Calu3 (cell line): ENCODE results near the gene GPR171. TPM values are rescaled to one million over a fixed set of nuclear protein-coding genes. Genes with fewer than 3 reads are reported as not detected.

Experiments
- BruUV-seq: library from RNA; stranded (reverse); fragments of 400-500 nt; replicated peaks from 2 replicates; lab custom pipeline; 2021; lab: Mats Ljungman, UMichigan
- CTCF ChIA-PET: fragments of 300-600 bp; sonication (Branson Sonifier 250); formaldehyde crosslinking; loops from one replicate; lab custom pipeline; 2022; ENCODE audit warnings: antibody characterized with exemption; lab: Charles Lee
- DNase-seq: peaks from one replicate; pipeline ENCODE4 v3.0.0; 2022
- H3K27ac Mint-ChIP-seq: one replicate; pipeline ENCODE4 v1.8.0; 2022; ENCODE audit warnings: mixed read lengths; ENCODE audit not compliant: unreplicated experiment
- H3K27me3 Mint-ChIP-seq: one replicate; pipeline ENCODE4 v1.8.0; 2022; ENCODE audit warnings: mixed read lengths; ENCODE audit not compliant: unreplicated experiment
- H3K36me3 Mint-ChIP-seq: one replicate; pipeline ENCODE4 v1.8.0; 2022; ENCODE audit warnings: mild to moderate bottlenecking, moderate library complexity, mixed read lengths; ENCODE audit not compliant: insufficient read depth, unreplicated experiment
- H3K4me1 Mint-ChIP-seq: one replicate; pipeline ENCODE4 v1.8.0; 2022; ENCODE audit warnings: mild to moderate bottlenecking, low read depth, mixed read lengths; ENCODE audit not compliant: unreplicated experiment
- H3K4me3 Mint-ChIP-seq: one replicate; pipeline ENCODE4 v1.8.0; 2022; ENCODE audit warnings: mild to moderate bottlenecking, low read depth, moderate library complexity, mixed read lengths; ENCODE audit not compliant: unreplicated experiment
- H3K9me3 Mint-ChIP-seq: one replicate; pipeline ENCODE4 v1.8.0; 2022; ENCODE audit warnings: low read depth, mixed read lengths; ENCODE audit not compliant: unreplicated experiment
- intact Hi-C: fragments of 100-400 bp; cut with micrococcal nuclease; formaldehyde crosslinking; loops from one replicate; pipeline ENCODE4 v1.10.0; 2022; ENCODE audit not compliant: unreplicated experiment
- total RNA-seq: library from RNA; stranded (reverse); gene quantifications from 2 replicates; pipeline ENCODE4 v1.2.3, GENCODE V29; 2022
- TF ChIP-seq, protein P1 (sequence below): fragments of 200-600 bp; IDR thresholded peaks from one replicate; pipeline ENCODE4 v1.8.0; 2022; ENCODE audit warnings: antibody characterized with exemption; ENCODE audit not compliant: unreplicated experiment

GPR171 gene
- total RNA-seq, 1 experiment from 2014 or later: not detected

DNA sequence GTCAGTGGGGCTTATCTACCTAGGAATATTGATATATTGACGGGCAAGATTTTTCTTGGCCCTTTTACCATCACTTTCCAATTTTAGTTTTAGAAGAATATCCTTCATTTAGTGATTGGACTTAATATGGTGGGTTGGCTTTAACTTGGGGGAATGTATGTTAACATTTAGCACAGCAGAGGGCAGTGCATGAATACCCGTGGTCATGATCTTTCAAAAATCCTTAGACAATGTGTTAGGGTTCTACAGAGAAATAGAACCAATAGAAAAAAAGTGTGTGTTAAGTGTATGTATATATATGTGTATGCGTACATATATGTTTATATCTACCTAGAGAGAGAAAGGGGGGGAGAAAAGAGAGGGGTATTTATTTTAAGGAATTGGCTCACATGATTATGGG lies 36.9 kb downstream of the GPR171 start:
- intact Hi-C loops: no loop called here
- CTCF ChIA-PET: no interaction called here
- Mint-ChIP-seq H3K27ac (no peak overlapping the region), H3K4me3 (no peak overlapping the region), H3K27me3 (no peaks in the 10 kb centered on the region), H3K36me3 (no peaks in the 10 kb centered on the region), H3K4me1 (no peaks in the 10 kb centered on the region), H3K9me3 (no peaks in the 10 kb centered on the region)
- TF ChIP-seq, protein P1, sequence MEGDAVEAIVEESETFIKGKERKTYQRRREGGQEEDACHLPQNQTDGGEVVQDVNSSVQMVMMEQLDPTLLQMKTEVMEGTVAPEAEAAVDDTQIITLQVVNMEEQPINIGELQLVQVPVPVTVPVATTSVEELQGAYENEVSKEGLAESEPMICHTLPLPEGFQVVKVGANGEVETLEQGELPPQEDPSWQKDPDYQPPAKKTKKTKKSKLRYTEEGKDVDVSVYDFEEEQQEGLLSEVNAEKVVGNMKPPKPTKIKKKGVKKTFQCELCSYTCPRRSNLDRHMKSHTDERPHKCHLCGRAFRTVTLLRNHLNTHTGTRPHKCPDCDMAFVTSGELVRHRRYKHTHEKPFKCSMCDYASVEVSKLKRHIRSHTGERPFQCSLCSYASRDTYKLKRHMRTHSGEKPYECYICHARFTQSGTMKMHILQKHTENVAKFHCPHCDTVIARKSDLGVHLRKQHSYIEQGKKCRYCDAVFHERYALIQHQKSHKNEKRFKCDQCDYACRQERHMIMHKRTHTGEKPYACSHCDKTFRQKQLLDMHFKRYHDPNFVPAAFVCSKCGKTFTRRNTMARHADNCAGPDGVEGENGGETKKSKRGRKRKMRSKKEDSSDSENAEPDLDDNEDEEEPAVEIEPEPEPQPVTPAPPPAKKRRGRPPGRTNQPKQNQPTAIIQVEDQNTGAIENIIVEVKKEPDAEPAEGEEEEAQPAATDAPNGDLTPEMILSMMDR: no peak
- no TSS peak for BruUV-seq
- no peak for DNase-seq

DNA sequence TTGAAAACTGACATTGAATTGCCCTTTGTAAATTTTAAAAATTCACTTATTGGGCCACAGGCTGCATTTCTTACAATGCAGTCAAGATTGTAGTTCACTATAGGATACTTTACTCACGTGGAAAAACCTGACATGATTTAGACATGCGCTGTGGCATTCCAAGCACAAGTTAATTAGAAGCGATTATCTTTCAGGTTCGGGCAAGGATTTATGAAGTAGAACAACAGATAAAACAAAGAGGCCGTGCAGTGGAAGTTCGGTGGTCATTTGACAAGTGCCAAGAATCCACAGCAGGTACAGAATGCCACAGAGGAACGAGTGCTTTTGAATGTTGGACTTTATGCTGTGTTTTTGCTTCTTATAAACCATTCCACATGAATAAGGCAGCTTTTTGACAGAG lies 37.8 kb downstream of the GPR171 start:
- TF ChIP-seq, protein P1: no peak
- intact Hi-C loops: no loop called here
- DNase-seq: no peak
- H3K36me3 Mint-ChIP-seq: no peaks in the 10 kb centered on the region
- H3K9me3 Mint-ChIP-seq: no peaks in the 10 kb centered on the region
- H3K27me3 Mint-ChIP-seq: no peaks in the 10 kb centered on the region
- H3K4me3 Mint-ChIP-seq: no peak overlapping the region
- CTCF ChIA-PET: no interaction called here
- no peak overlapping the region for H3K27ac Mint-ChIP-seq
- no peaks in the 10 kb centered on the region for H3K4me1 Mint-ChIP-seq
- no TSS peak for BruUV-seq

DNA sequence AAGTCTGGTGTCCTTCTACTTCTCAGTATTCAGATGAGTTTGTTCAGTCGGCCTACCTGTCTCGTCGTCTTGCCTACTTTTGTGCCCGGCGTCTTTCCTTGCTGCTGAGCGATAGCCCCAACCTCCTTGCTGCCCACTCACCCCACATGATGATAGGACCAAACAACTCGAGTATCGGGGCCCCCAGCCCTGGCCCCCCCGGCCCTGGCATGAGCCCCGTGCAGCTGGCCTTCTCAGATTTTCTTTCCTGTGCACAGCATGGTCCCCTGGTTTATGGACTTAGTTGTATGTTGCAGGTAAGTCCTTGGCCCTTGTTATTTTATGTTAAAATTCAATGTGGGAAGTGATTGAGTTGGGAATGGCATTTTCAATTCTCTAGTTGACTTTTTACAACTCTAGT lies 43.2 kb downstream of the GPR171 start:
- no peaks in the 10 kb centered on the region for H3K4me1 Mint-ChIP-seq
- TF ChIP-seq, protein P1: no peak
- H3K4me3 Mint-ChIP-seq: no peak overlapping the region
- no peaks in the 10 kb centered on the region for H3K9me3 Mint-ChIP-seq
- CTCF ChIA-PET: no interaction called here
- intact Hi-C loops: no loop called here
- H3K36me3 Mint-ChIP-seq: no peaks in the 10 kb centered on the region
- BruUV-seq: no TSS peak
- no peaks in the 10 kb centered on the region for H3K27me3 Mint-ChIP-seq
- DNase-seq: no peak
- no peak overlapping the region for H3K27ac Mint-ChIP-seq

DNA sequence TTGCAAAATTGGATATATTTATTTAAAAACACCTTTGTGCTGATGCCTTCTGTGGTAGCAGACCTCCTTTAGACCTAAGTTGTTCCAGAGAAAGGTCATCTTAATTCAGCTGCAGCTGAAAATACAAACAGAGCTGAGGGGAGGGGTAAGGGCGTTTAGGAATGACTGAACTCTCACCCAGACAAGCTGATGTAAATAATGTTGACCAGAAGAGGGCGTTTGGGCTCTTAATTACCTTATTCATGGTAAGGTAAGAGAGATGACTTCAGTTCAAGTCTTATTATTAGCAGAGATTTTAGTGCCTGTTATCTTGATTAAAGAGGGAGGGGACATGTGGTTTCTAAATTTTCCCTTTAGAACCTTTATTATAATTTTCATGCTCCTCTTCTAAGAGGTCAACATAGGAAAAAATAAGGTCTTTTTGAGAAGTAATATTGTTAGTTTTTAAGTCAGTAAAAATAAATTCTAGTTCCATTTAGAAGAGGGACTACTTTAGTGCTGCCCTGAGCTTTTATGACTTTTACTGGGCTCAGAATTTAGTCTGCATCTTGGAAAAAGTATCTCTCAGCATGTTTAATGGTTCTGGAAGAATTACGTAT lies 46.3 kb downstream of the GPR171 start:
- Mint-ChIP-seq H3K9me3 (no peaks in the 10 kb centered on the region), H3K27ac (no peak overlapping the region), H3K36me3 (no peaks in the 10 kb centered on the region), H3K27me3 (no peaks in the 10 kb centered on the region), H3K4me3 (no peak overlapping the region), H3K4me1 (no peaks in the 10 kb centered on the region)
- CTCF ChIA-PET: interaction anchor here (0.9 to 1.4 kb wide), 3 partner anchors 10 to 22 kb away, joined by 3 to 4 read pairs (median 3); no protein-coding TSS in a partner anchor
- DNase-seq: peak; percentile 63
- TF ChIP-seq, protein P1: peak; percentile 60
- intact Hi-C loops: no loop called here
- BruUV-seq: no TSS peak
